Liver (tissue), 3 donors: Measurements from ENCODE around the gene TBX19.

Experiments
- EGR1 ChIP-seq, 2 donors: IDR thresholded peaks; 2 replicates each; pipeline ENCODE4 v1.6.1; 2016 to 2018; ENCODE audit warnings: antibody characterized with exemption in 2 of 2, low read depth in 2 of 2
- FOXA1 ChIP-seq: IDR thresholded peaks from 2 replicates; pipeline ENCODE4 v1.6.1; 2016; ENCODE audit warnings: antibody characterized with exemption
- FOXA2 ChIP-seq: IDR thresholded peaks from 2 replicates; pipeline ENCODE4 v1.6.1; 2016; ENCODE audit warnings: antibody characterized with exemption
- GABPA ChIP-seq, 2 donors: IDR thresholded peaks in 1 of 2; conservative IDR thresholded peaks in 1 of 2; 2 replicates each; pipeline ENCODE4 v1.6.1; 2016; ENCODE audit warnings: antibody characterized with exemption in 2 of 2, mild to moderate bottlenecking in 1 of 2, moderate library complexity in 1 of 2
- HNF4A ChIP-seq, 2 donors: conservative IDR thresholded peaks; 2 replicates each; pipeline ENCODE4 v1.6.1; 2016; ENCODE audit warnings: antibody characterized with exemption in 2 of 2, mild to moderate bottlenecking in 2 of 2
- JUND ChIP-seq, 2 donors: IDR thresholded peaks; 2 replicates each; pipeline ENCODE4 v1.6.1; 2016; ENCODE audit warnings: antibody characterized with exemption in 2 of 2
- RAD21 ChIP-seq, 2 donors: IDR thresholded peaks; 2 replicates each; pipeline ENCODE4 v1.6.1; 2016; ENCODE audit warnings: antibody characterized with exemption in 2 of 2, mild to moderate bottlenecking in 2 of 2
- REST ChIP-seq: IDR thresholded peaks from 2 replicates; pipeline ENCODE4 v1.6.1; 2016; ENCODE audit warnings: antibody characterized with exemption, mild to moderate bottlenecking
- SP1 ChIP-seq: IDR thresholded peaks from 2 replicates; pipeline ENCODE4 v1.6.1; 2018; ENCODE audit warnings: antibody characterized with exemption, mild to moderate bottlenecking
- TAF1 ChIP-seq: conservative IDR thresholded peaks from 2 replicates; pipeline ENCODE4 v1.6.1; 2016; ENCODE audit warnings: antibody characterized with exemption, mild to moderate bottlenecking
- YY1 ChIP-seq: IDR thresholded peaks from 2 replicates; pipeline ENCODE4 v1.6.1; 2016; ENCODE audit warnings: antibody characterized with exemption, mild to moderate bottlenecking
- TF ChIP-seq, protein P1 (sequence below): IDR thresholded peaks from 2 replicates; pipeline ENCODE4 v1.6.1; 2016; ENCODE audit warnings: antibody characterized with exemption
- TF ChIP-seq, protein P2 (sequence below): fragments of 150-350 bp; IDR thresholded peaks from 2 replicates; pipeline ENCODE4 v1.5.1; 2017; ENCODE audit warnings: improper control_type of control experiment, low read depth, low read length; ENCODE audit not compliant: missing input control
- TF ChIP-seq, protein P3 (sequence below): IDR thresholded peaks from 2 replicates; pipeline ENCODE4 v1.6.1; 2016; ENCODE audit warnings: antibody characterized with exemption
- donor health status: healthy.
- donor health status: healthy.

DNA sequence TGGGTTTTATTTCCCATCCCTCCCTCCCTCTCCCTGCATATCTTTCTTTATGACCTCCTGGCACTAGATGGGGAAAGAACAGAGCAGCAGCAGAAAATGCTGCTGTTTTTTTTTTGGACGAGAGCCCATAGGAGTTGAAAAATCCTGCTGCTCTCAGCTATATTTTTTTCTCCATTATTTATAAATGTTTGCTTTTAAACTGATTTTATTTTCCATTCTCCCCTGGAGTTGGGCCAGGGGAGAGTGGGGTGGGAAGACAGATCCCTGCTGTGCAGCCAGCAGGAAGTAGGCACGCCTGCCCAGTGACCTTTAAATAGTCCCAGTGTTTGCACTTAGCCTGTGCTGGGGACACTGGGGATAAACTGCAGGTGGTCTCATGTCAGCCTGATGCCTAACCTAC, 37.5 kb upstream of the TBX19 start:
- TF ChIP-seq, protein P1, sequence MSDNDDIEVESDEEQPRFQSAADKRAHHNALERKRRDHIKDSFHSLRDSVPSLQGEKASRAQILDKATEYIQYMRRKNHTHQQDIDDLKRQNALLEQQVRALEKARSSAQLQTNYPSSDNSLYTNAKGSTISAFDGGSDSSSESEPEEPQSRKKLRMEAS = no peak
- TF ChIP-seq HNF4A (conservative IDR thresholded peaks at IDR 0.05) (no peak), TAF1 (no peak), YY1 (no peak), REST (no peak), RAD21 (IDR thresholded peaks at IDR 0.05) (no peak), FOXA2 (no peak), EGR1 (IDR thresholded peaks at IDR 0.05; ENCODE audit: low read depth in 2 of 2) (no peak), GABPA (IDR thresholded peaks at IDR 0.05 in 1 of 2, conservative IDR thresholded peaks at IDR 0.05 in 1 of 2) (no peak), JUND (IDR thresholded peaks at IDR 0.05) (no peak), SP1 (no peak), FOXA1 (no peak)
- TF ChIP-seq, protein P2, sequence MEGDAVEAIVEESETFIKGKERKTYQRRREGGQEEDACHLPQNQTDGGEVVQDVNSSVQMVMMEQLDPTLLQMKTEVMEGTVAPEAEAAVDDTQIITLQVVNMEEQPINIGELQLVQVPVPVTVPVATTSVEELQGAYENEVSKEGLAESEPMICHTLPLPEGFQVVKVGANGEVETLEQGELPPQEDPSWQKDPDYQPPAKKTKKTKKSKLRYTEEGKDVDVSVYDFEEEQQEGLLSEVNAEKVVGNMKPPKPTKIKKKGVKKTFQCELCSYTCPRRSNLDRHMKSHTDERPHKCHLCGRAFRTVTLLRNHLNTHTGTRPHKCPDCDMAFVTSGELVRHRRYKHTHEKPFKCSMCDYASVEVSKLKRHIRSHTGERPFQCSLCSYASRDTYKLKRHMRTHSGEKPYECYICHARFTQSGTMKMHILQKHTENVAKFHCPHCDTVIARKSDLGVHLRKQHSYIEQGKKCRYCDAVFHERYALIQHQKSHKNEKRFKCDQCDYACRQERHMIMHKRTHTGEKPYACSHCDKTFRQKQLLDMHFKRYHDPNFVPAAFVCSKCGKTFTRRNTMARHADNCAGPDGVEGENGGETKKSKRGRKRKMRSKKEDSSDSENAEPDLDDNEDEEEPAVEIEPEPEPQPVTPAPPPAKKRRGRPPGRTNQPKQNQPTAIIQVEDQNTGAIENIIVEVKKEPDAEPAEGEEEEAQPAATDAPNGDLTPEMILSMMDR = no peak
- TF ChIP-seq, protein P3, sequence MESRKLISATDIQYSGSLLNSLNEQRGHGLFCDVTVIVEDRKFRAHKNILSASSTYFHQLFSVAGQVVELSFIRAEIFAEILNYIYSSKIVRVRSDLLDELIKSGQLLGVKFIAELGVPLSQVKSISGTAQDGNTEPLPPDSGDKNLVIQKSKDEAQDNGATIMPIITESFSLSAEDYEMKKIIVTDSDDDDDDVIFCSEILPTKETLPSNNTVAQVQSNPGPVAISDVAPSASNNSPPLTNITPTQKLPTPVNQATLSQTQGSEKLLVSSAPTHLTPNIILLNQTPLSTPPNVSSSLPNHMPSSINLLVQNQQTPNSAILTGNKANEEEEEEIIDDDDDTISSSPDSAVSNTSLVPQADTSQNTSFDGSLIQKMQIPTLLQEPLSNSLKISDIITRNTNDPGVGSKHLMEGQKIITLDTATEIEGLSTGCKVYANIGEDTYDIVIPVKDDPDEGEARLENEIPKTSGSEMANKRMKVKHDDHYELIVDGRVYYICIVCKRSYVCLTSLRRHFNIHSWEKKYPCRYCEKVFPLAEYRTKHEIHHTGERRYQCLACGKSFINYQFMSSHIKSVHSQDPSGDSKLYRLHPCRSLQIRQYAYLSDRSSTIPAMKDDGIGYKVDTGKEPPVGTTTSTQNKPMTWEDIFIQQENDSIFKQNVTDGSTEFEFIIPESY = no peak
